ENCODE data around the gene SCYGR5.

- no peak for TF ChIP-seq MYC (IDR thresholded peaks at IDR 0.05; ENCODE audit: low read depth, low read length)
- TF ChIP-seq, protein P1, sequence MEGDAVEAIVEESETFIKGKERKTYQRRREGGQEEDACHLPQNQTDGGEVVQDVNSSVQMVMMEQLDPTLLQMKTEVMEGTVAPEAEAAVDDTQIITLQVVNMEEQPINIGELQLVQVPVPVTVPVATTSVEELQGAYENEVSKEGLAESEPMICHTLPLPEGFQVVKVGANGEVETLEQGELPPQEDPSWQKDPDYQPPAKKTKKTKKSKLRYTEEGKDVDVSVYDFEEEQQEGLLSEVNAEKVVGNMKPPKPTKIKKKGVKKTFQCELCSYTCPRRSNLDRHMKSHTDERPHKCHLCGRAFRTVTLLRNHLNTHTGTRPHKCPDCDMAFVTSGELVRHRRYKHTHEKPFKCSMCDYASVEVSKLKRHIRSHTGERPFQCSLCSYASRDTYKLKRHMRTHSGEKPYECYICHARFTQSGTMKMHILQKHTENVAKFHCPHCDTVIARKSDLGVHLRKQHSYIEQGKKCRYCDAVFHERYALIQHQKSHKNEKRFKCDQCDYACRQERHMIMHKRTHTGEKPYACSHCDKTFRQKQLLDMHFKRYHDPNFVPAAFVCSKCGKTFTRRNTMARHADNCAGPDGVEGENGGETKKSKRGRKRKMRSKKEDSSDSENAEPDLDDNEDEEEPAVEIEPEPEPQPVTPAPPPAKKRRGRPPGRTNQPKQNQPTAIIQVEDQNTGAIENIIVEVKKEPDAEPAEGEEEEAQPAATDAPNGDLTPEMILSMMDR (IDR thresholded peaks at IDR 0.05; ENCODE audit: extremely low read depth in 1 of 2, insufficient read depth in 1 of 2, low read depth in 1 of 2, low read length in 2 of 2), result no peak
- TF ChIP-seq FOS (IDR thresholded peaks at IDR 0.05; ENCODE audit: borderline replicate concordance, insufficient read depth, low read length), result no peak
Measured at GRCh38 chr2:227703961-227704360, 37.4 kb downstream of the SCYGR5 start.
